GM19397 (cell line): ENCODE results near the gene RP2.
A peak's percentile ranks its signal among the peaks of the same experiment; 100 is the strongest.

Source experiments
- ATAC-seq: cut with Tn5 transposase; IDR thresholded peaks from one replicate; pipeline ENCODE4 v1.9.1; 2021; ENCODE audit warnings: mild to moderate bottlenecking, moderate library complexity; ENCODE audit not compliant: unreplicated experiment

Gene RP2

GRCh38 chrX:46836701-46837557, at the start of gene RP2:
Gene RP2, plus strand, starts transcription at chrX:46837043. Its CDS starts 58 bp downstream, at chrX:46837101.
- ATAC-seq: peak; percentile 94

DNA sequence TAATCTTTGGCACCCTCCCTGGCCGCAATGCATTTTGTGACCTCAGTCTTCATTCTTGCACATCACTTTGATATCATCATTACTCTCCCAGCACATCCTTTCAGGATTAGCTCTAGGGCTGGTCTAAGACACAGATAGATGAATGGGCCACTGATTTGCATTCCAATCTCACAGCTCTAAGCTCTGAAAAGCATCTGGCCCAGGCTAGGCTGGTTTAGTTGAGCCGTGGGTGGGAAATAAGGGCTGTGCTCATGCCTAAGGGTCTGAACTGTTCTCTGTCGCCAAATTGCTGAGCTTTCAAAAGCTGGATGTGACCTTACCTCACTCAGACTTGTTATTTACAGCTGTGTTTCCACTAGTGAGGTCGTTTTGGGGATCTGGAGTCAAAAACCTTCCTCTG, 47.9 kb upstream of the RP2 start:
- no peak for ATAC-seq

DNA sequence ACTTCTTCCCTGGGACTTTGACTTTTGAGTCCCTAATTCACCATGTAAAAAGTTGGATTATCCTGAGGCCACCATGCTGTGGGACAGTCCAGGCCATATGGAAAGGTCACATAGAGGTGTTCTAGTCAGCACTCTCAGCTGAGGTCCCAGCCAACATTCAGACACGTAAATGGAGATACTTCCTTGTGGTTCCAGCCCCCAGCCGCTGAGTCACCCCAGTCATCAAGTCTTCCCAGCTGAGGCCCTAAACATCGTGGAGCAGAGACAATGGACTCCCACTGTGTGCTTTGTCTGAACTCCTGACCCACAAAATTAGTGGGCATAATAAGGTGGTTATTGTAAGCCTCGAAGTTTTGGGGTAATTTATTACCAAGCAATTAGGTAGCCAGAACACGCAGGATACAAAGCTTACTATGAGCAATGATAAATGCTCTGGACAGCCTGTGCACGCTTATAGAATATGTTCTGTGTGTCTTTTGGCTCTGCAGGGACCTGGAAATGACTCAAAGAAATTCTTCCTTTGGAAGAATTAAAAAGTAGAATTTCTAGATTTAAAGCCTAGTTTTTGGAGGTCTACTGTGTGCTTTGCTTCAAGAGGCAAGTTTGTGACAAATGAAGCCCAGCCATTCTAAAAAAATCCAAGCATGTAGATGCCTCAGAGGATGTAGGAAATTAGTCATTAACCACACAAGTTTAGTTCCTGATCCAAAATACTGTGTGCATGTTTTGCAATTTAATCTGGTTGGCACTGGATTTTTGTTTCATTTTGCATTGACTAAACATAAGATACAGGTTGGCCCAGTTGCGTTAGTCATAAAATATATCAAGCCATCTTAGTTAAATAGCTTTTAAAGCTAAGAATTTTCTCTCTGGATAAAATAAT, 44.7 kb upstream of the RP2 start:
- no peak for ATAC-seq

GRCh38 chrX:46792810-46793188, 44.0 kb upstream of the RP2 start:
- ATAC-seq: no peak

GRCh38 chrX:46793386-46794143, 43.3 kb upstream of the RP2 start:
- ATAC-seq: no peak

- ATAC-seq: no peak
Observed at GRCh38 chrX:46796574-46797191, 40.2 kb upstream of the RP2 start.

DNA sequence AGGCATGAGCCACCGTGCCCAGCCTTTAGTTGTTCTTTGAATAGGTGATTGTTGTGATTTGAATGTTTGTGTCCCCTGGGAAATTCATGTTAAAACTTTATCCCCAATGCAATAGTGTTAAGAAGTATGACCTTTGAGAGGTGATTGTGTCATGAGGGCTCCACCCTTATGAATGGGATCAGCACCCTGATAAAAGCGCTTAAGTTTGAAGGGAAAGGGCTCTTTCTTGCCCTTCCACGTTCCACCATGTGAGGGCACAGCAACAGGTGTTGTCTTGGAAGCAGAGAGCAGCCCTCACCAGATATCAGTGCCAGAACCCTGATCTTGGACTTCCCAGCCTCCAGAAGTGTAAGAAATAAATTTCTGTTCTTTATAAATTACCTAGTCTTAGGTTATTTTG, 33.7 kb upstream of the RP2 start:
- no peak for ATAC-seq

GRCh38 chrX:46805270-46805669, 31.6 kb upstream of the RP2 start:
- no peak for ATAC-seq

DNA sequence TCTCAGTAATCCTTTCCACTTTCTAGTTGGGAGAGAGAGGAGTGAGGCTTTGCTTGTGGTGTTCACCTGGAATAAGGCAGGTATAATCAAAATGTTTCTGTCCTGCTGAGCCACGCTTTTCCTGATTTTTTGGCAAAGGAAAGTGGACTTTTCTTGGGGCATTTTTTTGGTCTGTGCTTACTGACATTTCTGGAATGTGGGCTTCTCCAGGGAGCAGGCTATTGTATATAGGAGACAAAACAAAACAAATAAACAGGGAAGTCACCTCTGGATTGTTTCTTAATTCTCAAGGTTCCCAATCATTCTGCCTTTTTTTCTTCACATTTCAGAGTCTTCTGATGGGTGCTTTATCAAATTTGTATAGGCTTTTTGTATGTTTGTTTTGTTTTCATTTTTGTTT, 25.7 kb upstream of the RP2 start:
- no peak for ATAC-seq

GRCh38 chrX:46812445-46812844, 24.4 kb upstream of the RP2 start:
- no peak for ATAC-seq

- ATAC-seq: no peak
Observed at GRCh38 chrX:46814966-46815365, 21.9 kb upstream of the RP2 start.

GRCh38 chrX:46819136-46819535, 17.7 kb upstream of the RP2 start:
- ATAC-seq: no peak

DNA sequence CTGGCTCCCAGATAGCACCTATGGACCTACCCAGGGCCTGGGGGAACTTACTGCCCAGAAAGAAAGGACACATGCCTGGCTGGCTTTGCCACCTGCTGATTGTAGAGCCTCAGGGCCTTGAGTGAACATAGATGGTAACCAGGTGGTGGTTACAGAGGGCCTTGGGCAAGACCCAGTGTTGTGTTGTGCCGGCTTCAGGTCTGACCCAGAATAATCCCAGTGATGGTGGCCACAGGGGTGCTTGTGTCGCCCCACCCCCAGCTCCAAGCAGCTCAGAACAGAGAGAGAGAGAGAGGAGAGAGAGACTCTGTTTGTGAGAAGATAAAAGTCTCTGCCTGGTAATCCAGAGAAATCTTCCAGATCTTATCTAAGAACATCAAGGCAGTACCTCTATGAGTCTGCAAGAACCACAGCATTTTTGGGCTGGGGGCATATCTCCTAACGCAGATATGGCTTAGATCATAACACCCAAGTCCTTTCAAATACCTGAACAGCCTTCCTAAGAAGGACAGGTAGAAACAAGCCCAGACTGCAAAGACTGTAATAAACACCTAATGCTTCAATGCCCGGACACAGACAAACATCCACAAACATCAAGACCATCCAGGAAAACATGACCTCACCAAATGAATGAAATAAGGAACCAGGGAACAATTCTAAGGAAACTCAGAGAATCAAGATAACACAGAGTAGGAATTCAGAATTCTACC, 16.3 kb upstream of the RP2 start:
- ATAC-seq: no peak

DNA sequence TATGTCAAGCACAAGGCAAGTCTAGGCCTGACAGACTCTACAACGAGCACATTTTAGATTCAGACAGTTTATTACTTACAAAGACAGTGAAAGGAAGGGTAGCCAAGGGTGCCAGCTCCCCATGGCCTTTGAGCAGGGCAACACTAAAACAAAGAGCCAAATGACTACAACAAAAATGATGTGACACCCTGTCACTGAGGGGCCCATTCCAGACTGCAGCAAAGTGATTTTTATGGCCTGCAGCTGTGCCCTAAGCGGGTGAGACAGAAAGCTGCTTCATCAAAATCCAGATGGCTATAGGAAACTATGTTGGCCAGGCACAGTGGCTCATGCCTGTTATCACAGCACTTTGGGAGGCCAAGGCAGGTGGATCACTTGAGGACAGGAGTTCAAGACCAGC, 13.4 kb upstream of the RP2 start:
- ATAC-seq: no peak

DNA sequence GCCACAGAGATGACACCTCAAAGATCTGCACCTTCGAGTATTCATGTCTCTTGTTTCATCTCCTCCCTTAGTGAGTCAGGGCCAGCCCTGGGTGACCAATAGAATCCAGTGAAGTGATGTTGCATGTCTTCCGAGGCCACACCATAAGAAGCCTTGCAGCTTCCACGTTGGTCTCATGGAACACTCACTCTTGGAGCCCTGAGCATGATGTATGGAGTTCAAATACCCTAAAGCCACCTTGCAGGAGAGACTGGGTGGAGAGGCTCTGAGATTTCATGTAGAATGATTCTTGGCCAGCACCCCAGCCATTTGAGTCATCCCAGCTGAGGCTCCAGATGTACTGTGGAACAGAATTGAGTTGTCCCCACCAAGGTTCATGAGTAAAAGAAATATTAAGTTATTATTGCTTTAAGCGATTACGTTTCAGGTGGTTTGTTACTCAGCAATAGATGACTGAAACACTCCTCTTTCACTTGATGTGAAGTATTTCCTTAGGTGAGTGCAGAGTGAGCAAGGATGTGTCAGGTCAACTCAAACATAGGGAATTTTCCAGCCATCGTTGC, 5.0 kb upstream of the RP2 start:
- no peak for ATAC-seq

GRCh38 chrX:46837558-46838485, 979 bp downstream of the RP2 start:
- peak; percentile 36 for ATAC-seq

DNA sequence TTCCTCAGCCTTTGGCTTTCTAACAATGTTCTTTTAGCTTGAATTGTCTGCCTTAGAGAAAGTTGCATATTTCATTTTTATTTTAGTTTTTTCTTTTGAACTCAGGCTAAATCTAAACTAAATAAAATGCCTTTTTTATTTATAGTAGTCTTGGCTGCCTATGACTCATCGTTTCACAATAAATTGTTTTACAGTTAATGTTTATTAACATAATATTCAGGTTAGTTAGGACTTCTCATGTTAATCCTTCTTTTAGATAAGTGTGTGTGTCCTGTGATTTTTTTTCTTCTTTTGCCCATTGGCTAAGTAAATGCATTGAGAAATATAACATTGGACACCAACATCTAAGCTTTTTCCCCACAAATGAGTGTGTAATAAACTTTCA, 1.6 kb downstream of the RP2 start:
- ATAC-seq: no peak

- no peak for ATAC-seq
Observed at GRCh38 chrX:46838974-46839480, 2.2 kb downstream of the RP2 start.

GRCh38 chrX:46840946-46841345, 4.1 kb downstream of the RP2 start:
- no peak for ATAC-seq
